Ureter (tissue), 1 donor: ENCODE data around the gene CD37. TPM values are rescaled to one million over a fixed set of nuclear protein-coding genes. Genes with fewer than 3 reads are reported as not detected.
A peak's percentile ranks its signal among the peaks of the same experiment; 100 is the strongest.

Experiments used
- DNase-seq: peaks from one replicate; pipeline ENCODE4 v3.0.0-alpha.2; 2020; ENCODE audit warnings: low spot score
- total RNA-seq: library from RNA; stranded (reverse); gene quantifications from one replicate; pipeline ENCODE4 v1.2.4, GENCODE V29; 2023
- donor health status: DM: yes; HTN: yes; CAD: no.

The CD37 gene
- total RNA-seq, 1 donor from 2014 or later: 11.0 TPM

DNA sequence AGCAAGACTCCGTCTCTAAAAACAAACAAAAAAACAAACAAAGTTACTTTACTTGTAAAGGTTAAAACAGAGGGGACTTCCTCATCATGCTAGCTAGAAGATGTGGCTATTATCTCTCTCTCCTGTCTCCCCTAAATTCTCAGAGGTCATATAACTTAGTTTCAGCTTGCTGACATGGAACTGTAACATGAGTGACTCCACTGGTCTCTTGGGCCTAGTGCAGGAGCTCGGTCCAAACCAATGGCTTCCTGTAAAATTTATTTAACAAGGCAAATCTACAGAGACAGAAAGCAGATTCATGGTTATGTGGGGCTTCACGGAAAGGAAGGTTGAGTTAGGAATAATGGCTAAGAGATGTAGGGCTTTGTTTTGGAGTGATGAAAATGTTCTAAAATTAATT, 43.3 kb downstream of the CD37 start:
- DNase-seq: no peak

- DNase-seq: no peak
Observed at GRCh38 chr19:49380391-49380790, 45.2 kb downstream of the CD37 start.

GRCh38 chr19:49382639-49383038, 47.4 kb downstream of the CD37 start:
- no peak for DNase-seq

GRCh38 chr19:49383599-49383998, 48.4 kb downstream of the CD37 start:
- DNase-seq: no peak

DNA sequence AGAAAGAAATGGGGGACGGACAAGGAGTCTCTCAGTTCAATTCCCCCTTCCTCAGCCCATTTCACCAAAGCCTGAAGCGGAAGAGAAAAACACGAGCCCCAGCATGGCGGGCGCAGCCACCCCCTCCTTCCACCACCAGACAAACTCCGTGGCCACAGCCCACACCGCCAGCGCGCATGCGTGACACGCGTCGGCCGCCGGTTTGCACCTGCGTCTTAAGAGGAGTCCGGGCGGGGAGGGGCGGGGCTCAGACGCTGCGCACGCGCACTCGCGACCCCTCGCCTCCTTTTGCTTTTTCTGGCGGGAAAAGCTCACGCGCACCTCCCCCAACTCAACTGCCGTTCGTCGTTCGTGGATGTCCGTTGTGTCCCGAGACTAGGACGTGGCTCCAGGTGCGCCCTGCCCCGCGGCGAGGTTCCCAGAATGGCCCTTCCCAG, 52.7 kb downstream of the CD37 start, which contains the start of gene KASH5:
KASH5 (plus strand) TSS at position 314 of the 437 bp plus-strand sequence. CDS start 2,635 bp downstream, outside the sequence.
- DNase-seq: peak; percentile 76

- DNase-seq: no peak
Observed at GRCh38 chr19:49389406-49389805, 54.2 kb downstream of the CD37 start.

Other genes starting within 250 kb of the CD37 start
- gene SNRNP70, start 250.0 kb upstream of the CD37 start, total RNA-seq: 256 TPM
- 10.4 TPM for gene LIN7B, start 221.0 kb upstream of the CD37 start, total RNA-seq
- 2.4 TPM for gene C19orf73, start 216.3 kb upstream of the CD37 start, total RNA-seq
- 9.0 TPM for gene PPFIA3, start 215.9 kb upstream of the CD37 start, total RNA-seq
- gene HRC, start 180.0 kb upstream of the CD37 start, total RNA-seq: 5.1 TPM
- 110 TPM for gene TRPM4, start 177.6 kb upstream of the CD37 start, total RNA-seq
- 2.2 TPM for gene SLC6A16, start 10.2 kb upstream of the CD37 start, total RNA-seq
- gene TEAD2, start 27.0 kb downstream of the CD37 start, total RNA-seq: 22.9 TPM
- 0.62 TPM for gene DKKL1, start 28.5 kb downstream of the CD37 start, total RNA-seq
- not detected for gene KASH5, start 52.8 kb downstream of the CD37 start, total RNA-seq
- not detected for gene PTH2, start 88.0 kb downstream of the CD37 start, total RNA-seq
- not detected for gene GFY, start 90.0 kb downstream of the CD37 start, total RNA-seq
- 0.55 TPM for gene SLC17A7, start 106.1 kb downstream of the CD37 start, total RNA-seq
- 47.4 TPM for gene PIH1D1, start 116.4 kb downstream of the CD37 start, total RNA-seq
- 24.0 TPM for gene ALDH16A1, start 117.8 kb downstream of the CD37 start, total RNA-seq
- gene FLT3LG, start 138.8 kb downstream of the CD37 start, total RNA-seq: 12.7 TPM
- 3,508 TPM for gene RPL13A, start 152.2 kb downstream of the CD37 start, total RNA-seq
- 1,912 TPM for gene RPS11, start 161.0 kb downstream of the CD37 start, total RNA-seq
- 106 TPM for gene FCGRT, start 177.3 kb downstream of the CD37 start, total RNA-seq
- gene RCN3, start 192.6 kb downstream of the CD37 start, total RNA-seq: 18.6 TPM
- gene NOSIP, start 245.2 kb downstream of the CD37 start, total RNA-seq: 35.6 TPM
- 13.2 TPM for gene PRRG2, start 245.9 kb downstream of the CD37 start, total RNA-seq